HCT116 (cell line): Measurements from ENCODE around the gene ZFP36. TPM values are rescaled to one million over a fixed set of nuclear protein-coding genes. Genes with fewer than 3 reads are reported as not detected.

Experiments
- ATAC-seq: fragments of 200-7000 bp; cut with Tn5 transposase; 2 replicates; pipeline ENCODE4 v1.9.1; 2020; ENCODE audit warnings: mild to moderate bottlenecking, moderate library complexity
- BruUV-seq: library from RNA; stranded (reverse); fragments of 400-500 nt; replicated peaks from 2 replicates; lab custom pipeline; 2021; lab: Mats Ljungman, UMichigan
- CTCF ChIA-PET: fragments of 300-600 bp; sonication (Branson Sonifier 250); formaldehyde crosslinking; loops from one replicate; lab custom pipeline; 2021; ENCODE audit warnings: antibody characterized with exemption; lab: Charles Lee
- POLR2A ChIA-PET: fragments of 300-600, 350-600 bp; sonication (Branson Sonifier 250); formaldehyde crosslinking; loops from one replicate; lab custom pipeline; 2021; ENCODE audit warnings: antibody characterized with exemption; lab: Charles Lee
- RAD21 ChIA-PET, 2 experiments: fragments of 300-600 bp; sonication (Branson Sonifier 250); formaldehyde crosslinking; loops; one replicate each; lab custom pipeline; 2023; ENCODE audit warnings: low total read pairs in 2 of 2; ENCODE audit not compliant: uncharacterized antibody in 2 of 2, unreplicated experiment in 2 of 2, low non-redundant PET in 1 of 2; lab: Charles Lee
- DNase-seq: peaks from one replicate; pipeline ENCODE4 v3.0.0-alpha.2; 2010; ENCODE audit warnings: low read depth, low spot score
- H2AFZ ChIP-seq: fragments of 200-600 bp; shearing (Covaris generic), sonication (generic); 2 replicates; pipeline ENCODE4 v1.6.1; 2017; ENCODE audit warnings: low read depth, mixed run types, mixed read lengths, antibody characterized with exemption, low read length; ENCODE audit not compliant: poor library complexity, severe bottlenecking
- H3K27ac ChIP-seq: 2 replicates; pipeline ENCODE4 v1.5.1; 2012; ENCODE audit warnings: low read depth, low read length
- H3K27me3 ChIP-seq: fragments of 200-600 bp; sonication (generic); 2 replicates; pipeline ENCODE4 v1.6.1; 2016; ENCODE audit warnings: mixed run types, low read length, mixed read lengths; ENCODE audit not compliant: insufficient read depth
- H3K36me3 ChIP-seq, 2 experiments: fragments of 200-500 bp in 1 of 2; fragments of 200-600 bp in 1 of 2; sonication (Bioruptor generic) in 1 of 2; sonication (generic) in 1 of 2; 2 replicates each; pipeline versions ENCODE4 v1.5.1 to v1.6.1; 2014 to 2016; ENCODE audit warnings: low read length in 2 of 2, inconsistent platforms in 1 of 2, mixed read lengths in 1 of 2, mixed run types in 1 of 2; ENCODE audit not compliant: insufficient read depth in 2 of 2, control insufficient read depth in 1 of 2
- H3K4me1 ChIP-seq, 2 experiments: fragments of 200-600 bp in 1 of 2; sonication (generic) in 1 of 2; 2 replicates each; pipeline versions ENCODE4 v1.5.1 to v1.6.1; 2012 to 2017; ENCODE audit warnings: low read length in 2 of 2, inconsistent platforms in 1 of 2, mild to moderate bottlenecking in 1 of 2, mixed read lengths in 1 of 2, mixed run types in 1 of 2, moderate library complexity in 1 of 2; ENCODE audit not compliant: insufficient read depth in 2 of 2, control insufficient read depth in 1 of 2
- H3K4me2 ChIP-seq: fragments of 200-600 bp; sonication (generic); 2 replicates; pipeline ENCODE4 v1.6.1; 2017; ENCODE audit warnings: mixed run types, low read length, mixed read lengths
- H3K4me3 ChIP-seq, 2 experiments: fragments of 200-600 bp in 1 of 2; sonication (generic) in 1 of 2; replicated peaks in 1 of 2; 2 replicates each; pipeline ENCODE4 v1.5.1; 2011 to 2016; ENCODE audit warnings: low read length in 2 of 2, control low read depth in 1 of 2, low read depth in 1 of 2, mild to moderate bottlenecking in 1 of 2, mixed read lengths in 1 of 2, mixed run types in 1 of 2
- H3K79me2 ChIP-seq: fragments of 200-600 bp; sonication (generic); 2 replicates; pipeline ENCODE4 v1.6.1; 2017; ENCODE audit warnings: mild to moderate bottlenecking, mixed run types, low read length, moderate library complexity, mixed read lengths; ENCODE audit not compliant: insufficient read depth
- H3K9ac ChIP-seq: fragments of 200-600 bp; sonication (generic); 2 replicates; pipeline ENCODE4 v1.6.1; 2016; ENCODE audit warnings: low read length, mixed read lengths
- H3K9me2 ChIP-seq: fragments of 200-600 bp; sonication (generic), shearing (Covaris generic); 2 replicates; pipeline ENCODE4 v1.6.1; 2017; ENCODE audit warnings: mixed run types, mild to moderate bottlenecking, moderate library complexity; ENCODE audit not compliant: insufficient read depth
- H3K9me3 ChIP-seq, 2 experiments: fragments of 200-500 bp in 1 of 2; fragments of 200-600 bp in 1 of 2; sonication (Bioruptor generic) in 1 of 2; sonication (generic) in 1 of 2; 2 replicates each; pipeline ENCODE4 v1.6.1; 2014 to 2017; ENCODE audit warnings: low read length in 2 of 2, mixed read lengths in 2 of 2, inconsistent platforms in 1 of 2, low read depth in 1 of 2, mild to moderate bottlenecking in 1 of 2, mixed run types in 1 of 2, moderate library complexity in 1 of 2; ENCODE audit not compliant: control insufficient read depth in 1 of 2, insufficient read depth in 1 of 2
- H4K20me1 ChIP-seq: fragments of 200-600 bp; sonication (generic), shearing (Covaris generic); 2 replicates; pipeline ENCODE4 v1.6.1; 2017; ENCODE audit warnings: mixed run types, mild to moderate bottlenecking, moderate library complexity; ENCODE audit not compliant: insufficient read depth
- EGR1 ChIP-seq: IDR thresholded peaks from 2 replicates; pipeline ENCODE4 v1.6.1; 2012; ENCODE audit warnings: low read depth
- ELF1 ChIP-seq: IDR thresholded peaks from 2 replicates; pipeline ENCODE4 v1.6.1; 2012; ENCODE audit warnings: low read depth, borderline replicate concordance
- EZH2 ChIP-seq: fragments of 200-600 bp; sonication (generic); IDR thresholded peaks from 2 replicates; pipeline ENCODE4 v1.6.1; 2017; ENCODE audit warnings: antibody characterized with exemption, mixed run types
- EZH2phosphoT487 ChIP-seq: fragments of 200-600 bp; IDR thresholded peaks from 2 replicates; pipeline ENCODE4 v1.6.1; 2018; ENCODE audit warnings: antibody characterized with exemption, borderline replicate concordance
- FOSL1 ChIP-seq: IDR thresholded peaks from 2 replicates; pipeline ENCODE4 v1.6.1; 2012; ENCODE audit warnings: low read depth
- MAX ChIP-seq: IDR thresholded peaks from 2 replicates; pipeline ENCODE4 v1.6.1; 2012
- POLR2A ChIP-seq: IDR thresholded peaks from 2 replicates; pipeline ENCODE4 v1.7.0; 2011; ENCODE audit warnings: borderline replicate concordance; ENCODE audit not compliant: insufficient read depth, insufficient read length; ENCODE audit errors: extremely low read depth
- POLR2AphosphoS5 ChIP-seq: IDR thresholded peaks from 2 replicates; pipeline ENCODE4 v1.6.1; 2011; ENCODE audit warnings: mild to moderate bottlenecking, low read depth, low read length, moderate library complexity
- SIN3A ChIP-seq: IDR thresholded peaks from 2 replicates; pipeline ENCODE4 v1.6.1; 2012; ENCODE audit warnings: low read depth
- SP1 ChIP-seq: IDR thresholded peaks from 2 replicates; pipeline ENCODE4 v1.6.1; 2012; ENCODE audit warnings: low read depth
- YY1 ChIP-seq: IDR thresholded peaks from 2 replicates; pipeline ENCODE4 v1.6.1; 2011; ENCODE audit warnings: low read length, low read depth, moderate library complexity, mild to moderate bottlenecking; ENCODE audit not compliant: insufficient replicate concordance; ENCODE audit errors: extremely low read depth
- ZBTB33 ChIP-seq: IDR thresholded peaks from 2 replicates; pipeline ENCODE4 v1.6.1; 2011; ENCODE audit warnings: mild to moderate bottlenecking, low read length, moderate library complexity; ENCODE audit not compliant: insufficient replicate concordance; ENCODE audit errors: extremely low read depth
- ZFX ChIP-seq: fragments of 450-650 bp; IDR thresholded peaks from 2 replicates; pipeline ENCODE4 v1.6.1; 2017
- intact Hi-C: fragments of 100-400 bp; cut with micrococcal nuclease; formaldehyde crosslinking; loops from 2 replicates; pipeline ENCODE4 v1.10.0; 2022
- total RNA-seq: library from RNA; stranded (reverse); gene quantifications from one replicate; pipeline ENCODE4 v1.2.1, GENCODE V29; 2021; ENCODE audit not compliant: unreplicated experiment

ZFP36 gene
- total RNA-seq, 1 experiment from 2014 or later = 131 TPM

GRCh38 chr19:39434123-39435076, 27.8 kb downstream of the ZFP36 start:
- ChIA-PET CTCF (no interaction called here), RAD21 (no interaction called here), POLR2A (interaction anchor here (0.8 to 2.6 kb wide), 10 partner anchors 9 to 92 kb away, joined by 3 to 35 read pairs (median 18); partner anchors contain the start of genes MED29, PAF1, SAMD4B and SUPT5H)
- Histone ChIP-seq H3K9me2 (no peaks in the 10 kb centered on the region), H4K20me1 (peaks cover 13% of the 10 kb centered on the region; the same call in 1 of the 2 replicates), H3K4me1 (peaks cover 46 to 76% of the 10 kb centered on the region in 2 experiments), H3K9ac (peak overlapping the region; percentile 100), H3K27ac (peak overlapping the region; percentile 84), H3K9me3 (no peaks in the 10 kb centered on the region), H2AFZ (no peak overlapping the region), H3K4me2 (peak overlapping the region; percentile 92), H3K36me3 (peaks cover 26 to 34% of the 10 kb centered on the region in 2 experiments; a peak in 3 of 4 replicates), H3K4me3 (peak overlapping the region; percentile 98 to 99), H3K27me3 (no peaks in the 10 kb centered on the region), H3K79me2 (peaks cover 36% of the 10 kb centered on the region)
- ATAC-seq (no peak), DNase-seq (no peak)
- intact Hi-C loops = no loop called here
- BruUV-seq = no TSS peak
- no peak for TF ChIP-seq SIN3A

- peak within 1 kb of the TSS; percentile 92 for H3K4me2 ChIP-seq
- H3K9me2 ChIP-seq = no peaks in the 10 kb centered on the region
- BruUV-seq = no TSS peak
- TF ChIP-seq EGR1 (peak; percentile 50), SIN3A (peak; percentile 90), FOSL1 (no peak), MAX (peak; percentile 92), ZFX (peak; percentile 30; the same call in 1 of the 2 replicates), YY1 (peak; percentile 78), EZH2 (no peak), POLR2AphosphoS5 (peak; percentile 99), EZH2phosphoT487 (no peak), SP1 (peak; percentile 86), ELF1 (peak; percentile 71; the same call in 1 of the 2 replicates), ZBTB33 (peak; percentile 57), POLR2A (peak; percentile 96)
- peak within 1 kb of the TSS; percentile 100 for H3K9ac ChIP-seq
- ChIA-PET CTCF (interaction anchor here (0.7 kb wide), 2 partner anchors 44 to 67 kb away, joined by 3 read pairs; partner anchors contain the start of genes MED29 and PAF1), POLR2A (interaction anchor here (0.6 to 2.6 kb wide), 35 partner anchors 9 to 535 kb away, joined by 3 to 35 read pairs (median 5); partner anchors contain the start of genes EID2, EID2B, MED29 and PAF1), RAD21 (no interaction called here)
- H3K9me3 ChIP-seq = no peaks in the 10 kb centered on the region
- peaks cover 26 to 34% of the 10 kb centered on the region in 2 experiments; a peak in 3 of 4 replicates for H3K36me3 ChIP-seq
- H3K27ac ChIP-seq = peak within 1 kb of the TSS; percentile 84
- peaks cover 36% of the 10 kb centered on the region for H3K79me2 ChIP-seq
- H3K4me3 ChIP-seq = peak within 1 kb of the TSS; percentile 98 to 99
- H3K4me1 ChIP-seq = peaks cover 34 to 72% of the 10 kb centered on the region in 2 experiments
- ATAC-seq = peak; percentile 81
- H3K27me3 ChIP-seq = no peaks in the 10 kb centered on the region
- intact Hi-C loops = no loop called here
- peak; percentile 92 for DNase-seq
- peaks cover 13% of the 10 kb centered on the region; the same call in 1 of the 2 replicates for H4K20me1 ChIP-seq
- H2AFZ ChIP-seq = no peak within 1 kb of the TSS
Measured at GRCh38 chr19:39435499-39436349, 29.1 kb downstream of the ZFP36 start, which contains the start of gene RPS16. Gene RPS16 (minus strand): TSS chr19:39435949. CDS start chr19:39435895, 54 bp downstream.
